ENCODE results near the gene PTH2. TPM values are rescaled to one million over a fixed set of nuclear protein-coding genes. Genes with fewer than 3 reads are reported as not detected.

The PTH2 gene
- total RNA-seq, 1 experiment from 2014 or later: 0.96 TPM

DNA sequence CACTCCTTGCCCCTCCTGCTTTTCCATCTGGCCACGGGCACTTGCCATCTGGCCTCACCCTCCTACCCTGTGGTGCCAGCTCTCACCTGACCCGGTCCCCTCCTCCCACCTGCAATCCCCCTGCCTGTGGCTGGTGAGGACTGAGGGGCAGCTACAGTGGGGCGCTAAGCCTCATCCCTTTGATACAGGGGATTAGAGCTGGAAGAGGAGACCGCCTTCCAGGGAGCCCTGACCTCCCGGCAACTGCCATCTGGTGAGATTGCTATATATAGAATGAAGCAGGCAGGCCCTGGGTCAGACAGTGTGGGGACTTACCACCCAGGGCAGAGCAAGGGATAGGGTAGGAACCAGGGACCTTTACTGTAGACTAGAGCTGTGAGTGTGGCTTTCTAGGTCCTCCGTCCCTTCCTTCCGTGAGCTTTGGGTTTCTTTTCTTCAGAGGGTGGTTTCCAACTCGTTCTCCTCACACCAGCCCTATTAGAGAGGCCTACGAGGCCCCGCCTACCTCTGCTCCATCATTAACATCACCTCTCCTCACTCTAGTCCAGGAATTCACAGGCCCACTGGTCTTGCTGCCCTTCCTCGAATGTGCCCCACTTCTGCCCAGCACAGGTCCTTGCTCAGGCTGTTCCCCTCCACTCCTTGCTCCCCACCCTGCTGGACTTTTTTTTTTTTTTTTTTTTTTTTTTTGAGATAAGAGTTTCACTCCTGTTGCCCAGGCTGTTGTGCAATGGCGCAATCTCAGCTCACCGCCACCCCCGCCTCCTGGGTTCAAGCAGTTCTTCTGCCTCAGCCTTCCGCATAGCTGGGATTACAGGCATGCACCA, 27.4 kb downstream of the PTH2 start:
- Mint-ChIP-seq H3K27ac (no peak overlapping the region), H3K4me3 (no peak overlapping the region), H3K4me1 (peaks cover 38 to 60% of the 10 kb centered on the region in 2 experiments), H3K9me3 (no peaks in the 10 kb centered on the region; a peak in 1 of 5 replicates), H3K27me3 (ENCODE audit: low read depth) (peaks cover 10% of the 10 kb centered on the region), H3K36me3 (ENCODE audit: insufficient read depth in 1 of 3, low read depth in 3 of 3) (no peaks in the 10 kb centered on the region)
- H3T11ph ChIP-seq (ENCODE audit: low read length): no peak overlapping the region
- H2BK20ac ChIP-seq (ENCODE audit: low read depth, low read length, poor library complexity, severe bottlenecking): no peak overlapping the region
- no peak overlapping the region for H2AK5ac ChIP-seq (ENCODE audit: insufficient read length, low read length)
- H2BK120ac ChIP-seq (ENCODE audit: low read depth, low read length, poor library complexity, severe bottlenecking): no peak overlapping the region
- H3K4me1 ChIP-seq (ENCODE audit: insufficient read depth, low read length): no peaks in the 10 kb centered on the region
- H3K18ac ChIP-seq (ENCODE audit: insufficient read length, low read depth, low read length): no peak overlapping the region
- H2AFZ ChIP-seq (ENCODE audit: low read length): no peak overlapping the region
- H3K9me3 ChIP-seq (ENCODE audit: control insufficient read depth, low read depth, low read length): no peaks in the 10 kb centered on the region
- H3K23me2 ChIP-seq (ENCODE audit: insufficient read length, low read depth, low read length, poor library complexity, severe bottlenecking): no peaks in the 10 kb centered on the region
- no peak overlapping the region for H3K23ac ChIP-seq (ENCODE audit: insufficient read length, low read depth, low read length)
- H3K27ac ChIP-seq (ENCODE audit: insufficient read length, low read depth, low read length): no peak overlapping the region
- no peak overlapping the region for H2BK15ac ChIP-seq (ENCODE audit: low read depth, low read length)
- no peaks in the 10 kb centered on the region for H3K79me1 ChIP-seq (ENCODE audit: insufficient read depth, low read depth, low read length, poor library complexity, severe bottlenecking)
- no peak overlapping the region for H3K14ac ChIP-seq (ENCODE audit: insufficient read depth, low read length)
- H4K5ac ChIP-seq (ENCODE audit: insufficient read length, low read depth, low read length): no peak overlapping the region
- TF ChIP-seq, protein P1, sequence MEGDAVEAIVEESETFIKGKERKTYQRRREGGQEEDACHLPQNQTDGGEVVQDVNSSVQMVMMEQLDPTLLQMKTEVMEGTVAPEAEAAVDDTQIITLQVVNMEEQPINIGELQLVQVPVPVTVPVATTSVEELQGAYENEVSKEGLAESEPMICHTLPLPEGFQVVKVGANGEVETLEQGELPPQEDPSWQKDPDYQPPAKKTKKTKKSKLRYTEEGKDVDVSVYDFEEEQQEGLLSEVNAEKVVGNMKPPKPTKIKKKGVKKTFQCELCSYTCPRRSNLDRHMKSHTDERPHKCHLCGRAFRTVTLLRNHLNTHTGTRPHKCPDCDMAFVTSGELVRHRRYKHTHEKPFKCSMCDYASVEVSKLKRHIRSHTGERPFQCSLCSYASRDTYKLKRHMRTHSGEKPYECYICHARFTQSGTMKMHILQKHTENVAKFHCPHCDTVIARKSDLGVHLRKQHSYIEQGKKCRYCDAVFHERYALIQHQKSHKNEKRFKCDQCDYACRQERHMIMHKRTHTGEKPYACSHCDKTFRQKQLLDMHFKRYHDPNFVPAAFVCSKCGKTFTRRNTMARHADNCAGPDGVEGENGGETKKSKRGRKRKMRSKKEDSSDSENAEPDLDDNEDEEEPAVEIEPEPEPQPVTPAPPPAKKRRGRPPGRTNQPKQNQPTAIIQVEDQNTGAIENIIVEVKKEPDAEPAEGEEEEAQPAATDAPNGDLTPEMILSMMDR (conservative IDR thresholded peaks at IDR 0.05): no peak
- H4K91ac ChIP-seq (ENCODE audit: insufficient read length, low read depth, low read length): no peak overlapping the region
- no peak overlapping the region for H2BK5ac ChIP-seq (ENCODE audit: insufficient read length, low read length)
- H3K4me2 ChIP-seq (ENCODE audit: insufficient read depth, insufficient read length, low read length): no peak overlapping the region
- H2BK12ac ChIP-seq (ENCODE audit: insufficient read length, low read depth, low read length): no peak overlapping the region
- H3K4ac ChIP-seq (ENCODE audit: low read depth, low read length): no peak overlapping the region
- H3K79me2 ChIP-seq (ENCODE audit: insufficient read depth, low read length): no peaks in the 10 kb centered on the region
- H3K56ac ChIP-seq (ENCODE audit: insufficient read length, low read depth, low read length): no peak overlapping the region
- no peak overlapping the region for H3K9ac ChIP-seq (ENCODE audit: extremely low read depth, insufficient read length, low read length)
- H4K20me1 ChIP-seq (ENCODE audit: control insufficient read depth, insufficient read depth, insufficient read length): no peaks in the 10 kb centered on the region
- no peak overlapping the region for H4K8ac ChIP-seq (replicated peaks; ENCODE audit: insufficient read length, low read depth, low read length)
- WGBS (ENCODE audit: extremely low coverage, insufficient read length, low lambda C conversion rate): no CpG with 5 or more reads among the region's 15 CpGs
- no peaks in the 10 kb centered on the region for H3K27me3 ChIP-seq (ENCODE audit: insufficient read depth, low read length)
- DNase-seq: no peak
